NCI-H460 (cell line): ENCODE data around the gene UST. TPM values are rescaled to one million over a fixed set of nuclear protein-coding genes. Genes with fewer than 3 reads are reported as not detected.
"Not testable (repeated sequence)": the region's sequence is repeated elsewhere in the genome, so short reads cannot be mapped to it uniquely, and the experiment has no call there.

Experiments
- DNase-seq: peaks from one replicate; pipeline ENCODE4 v3.0.0-alpha.2; 2016; ENCODE audit warnings: low read depth; ENCODE audit errors: extremely low read depth
- total RNA-seq: library from RNA; depleted of rRNA; stranded (reverse); fragments of >200 nt; shearing (Covaris generic); gene quantifications from 2 replicates; pipeline ENCODE4 v1.2.3, GENCODE V29; 2014

Gene UST
- total RNA-seq, 1 experiment from 2014 or later = 0.12 TPM

DNA sequence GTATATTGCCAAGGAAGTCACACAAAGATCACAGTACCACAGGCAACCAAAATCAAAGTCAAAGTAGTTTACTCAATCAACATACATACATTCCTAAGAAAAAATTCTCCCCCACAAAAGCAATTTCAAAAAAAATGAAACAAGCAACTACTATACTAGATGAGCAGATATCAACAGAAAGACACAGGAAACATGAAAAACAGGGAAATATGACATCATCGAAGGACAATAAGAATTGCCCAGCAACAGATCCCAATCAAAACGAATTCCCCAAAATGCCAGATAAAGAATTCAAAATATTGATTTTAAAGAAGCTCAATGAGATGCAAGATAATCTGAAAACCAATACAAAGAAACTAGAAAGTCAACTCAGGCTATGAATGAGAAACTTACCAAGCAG, 351.0 kb downstream of the UST start:
- DNase-seq = no peak

- DNase-seq = no peak
Measured at GRCh38 chr6:149098700-149099276, 352.0 kb downstream of the UST start.

DNA sequence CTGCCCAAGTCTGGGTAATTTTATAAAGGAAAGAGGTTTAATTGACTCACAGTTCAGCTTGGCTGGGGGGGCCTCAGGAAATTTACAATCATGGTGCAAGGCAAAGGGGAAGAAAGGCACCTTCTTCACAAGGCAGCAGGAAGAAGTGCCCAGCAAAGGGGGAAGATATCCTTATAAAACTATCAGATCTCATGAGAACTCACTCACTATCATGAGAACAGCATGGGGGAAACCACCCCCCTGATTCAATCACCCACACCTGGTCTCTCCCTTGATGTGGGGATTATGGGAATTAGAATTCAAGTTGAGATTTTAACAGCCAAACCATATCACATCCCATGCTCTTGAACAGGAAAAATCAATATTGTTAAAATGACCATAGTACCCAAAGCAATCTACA, 355.5 kb downstream of the UST start:
- no peak for DNase-seq

DNA sequence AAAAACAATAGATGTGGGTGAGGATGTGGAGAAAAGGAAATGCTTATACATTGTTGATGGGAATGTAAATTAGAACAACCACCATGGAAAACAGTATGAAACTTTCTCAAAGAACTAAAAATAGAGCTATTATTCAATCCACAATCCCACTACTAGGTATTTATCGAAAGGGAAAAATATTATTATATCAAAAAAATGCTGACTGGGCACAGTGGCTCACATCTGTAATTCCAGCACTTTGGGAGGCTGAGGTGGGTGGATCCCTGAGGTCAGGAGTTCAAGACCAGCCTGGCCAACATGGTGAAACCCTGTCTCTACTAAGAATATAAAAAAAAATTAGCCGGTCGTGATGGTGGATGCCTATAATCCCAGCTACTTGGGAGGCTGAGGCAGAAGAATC, 357.1 kb downstream of the UST start:
- DNase-seq = not testable (repeated sequence)

- no peak for DNase-seq
Measured at GRCh38 chr6:149107520-149107919, 360.7 kb downstream of the UST start.

GRCh38 chr6:149108038-149108748, 361.4 kb downstream of the UST start:
- no peak for DNase-seq

- DNase-seq = no peak
Measured at GRCh38 chr6:149108749-149109100, 361.9 kb downstream of the UST start.

GRCh38 chr6:149109397-149110070, 362.7 kb downstream of the UST start:
- DNase-seq = no peak

GRCh38 chr6:149111556-149112115, 364.8 kb downstream of the UST start:
- no peak for DNase-seq

DNA sequence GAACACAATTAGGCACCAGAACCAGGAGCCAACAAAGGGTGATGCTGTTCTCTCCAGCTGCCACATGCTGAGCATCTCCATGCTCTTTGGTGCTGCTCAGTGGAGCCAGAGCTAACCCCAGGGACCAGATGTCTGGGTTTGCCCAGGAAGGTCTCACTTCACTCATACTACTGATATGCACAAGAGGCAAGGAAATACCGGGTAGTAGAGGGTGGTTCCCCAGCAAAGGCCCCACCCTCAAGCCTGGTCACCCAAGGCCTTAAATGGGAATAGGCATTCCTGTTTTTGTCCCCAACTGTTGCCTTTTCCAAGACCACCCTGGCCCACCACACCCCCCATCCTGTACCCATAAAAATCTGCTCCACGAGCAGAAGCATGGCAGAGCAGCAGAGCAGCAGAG, 366.1 kb downstream of the UST start:
- no peak for DNase-seq

DNA sequence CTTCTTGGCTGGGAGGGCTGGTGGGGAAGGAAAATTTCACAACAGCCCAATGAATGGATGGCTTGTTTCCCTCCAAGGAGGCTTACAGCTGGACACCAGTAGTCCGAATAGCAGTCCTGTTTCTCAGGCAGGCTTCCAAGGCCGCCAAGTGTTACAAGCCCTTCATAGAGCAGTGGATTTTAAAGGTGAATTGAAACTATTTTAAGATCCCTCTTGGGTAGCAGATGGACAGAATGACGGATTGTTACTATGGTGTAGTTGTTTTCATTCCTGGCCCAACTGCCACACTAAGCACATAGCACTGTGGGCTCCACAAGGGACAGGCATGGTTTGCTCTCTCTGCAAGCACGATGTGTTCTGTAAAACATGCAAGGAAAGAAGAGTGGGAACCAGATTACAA, 367.3 kb downstream of the UST start:
- DNase-seq = no peak

- DNase-seq = no peak
Measured at GRCh38 chr6:149118737-149119653, 372.2 kb downstream of the UST start.

DNA sequence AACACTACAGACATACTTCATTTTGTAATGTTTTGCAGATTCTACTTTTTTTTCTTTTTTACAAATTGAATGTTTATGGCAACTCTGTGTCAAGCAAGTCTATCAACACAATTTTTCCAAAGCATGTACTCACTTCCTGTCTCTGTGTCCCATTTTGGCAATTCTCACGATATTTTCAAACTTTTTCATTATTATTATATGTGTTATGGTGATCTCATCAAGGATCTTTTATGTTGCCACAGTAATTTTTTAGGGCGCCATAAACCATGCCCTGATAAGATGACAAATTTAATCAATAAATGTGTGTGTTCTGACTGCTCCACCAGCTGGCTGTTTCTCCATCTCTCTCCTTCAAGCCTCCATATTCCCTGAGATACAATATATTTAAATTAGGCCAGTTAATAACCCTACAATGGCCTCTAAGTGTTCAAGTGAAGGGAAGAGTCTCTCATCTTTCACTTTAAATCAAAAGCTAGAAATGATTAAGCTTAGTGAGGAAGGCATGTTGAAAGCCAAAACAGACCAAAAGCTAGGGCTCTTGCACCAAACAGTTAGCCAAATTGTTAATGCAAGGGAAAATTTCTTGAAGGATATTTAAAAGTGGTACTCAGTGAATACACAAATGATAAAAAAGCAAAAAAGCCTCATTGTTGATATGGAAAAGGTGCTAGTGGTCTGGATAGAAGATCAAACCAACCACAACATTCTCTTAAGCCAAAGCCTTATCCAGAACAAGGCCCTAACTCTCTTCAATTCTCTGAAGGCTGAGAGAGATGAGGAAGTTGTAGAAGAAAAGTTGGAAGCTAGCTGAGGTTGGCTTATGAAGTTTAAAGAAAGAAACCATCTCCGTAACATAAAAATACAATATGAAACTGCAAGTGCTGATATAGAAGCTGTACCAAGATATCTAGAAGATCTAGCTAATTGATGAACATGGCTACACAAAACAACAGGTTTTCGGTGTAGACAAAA, 376.3 kb downstream of the UST start:
- no peak for DNase-seq

DNA sequence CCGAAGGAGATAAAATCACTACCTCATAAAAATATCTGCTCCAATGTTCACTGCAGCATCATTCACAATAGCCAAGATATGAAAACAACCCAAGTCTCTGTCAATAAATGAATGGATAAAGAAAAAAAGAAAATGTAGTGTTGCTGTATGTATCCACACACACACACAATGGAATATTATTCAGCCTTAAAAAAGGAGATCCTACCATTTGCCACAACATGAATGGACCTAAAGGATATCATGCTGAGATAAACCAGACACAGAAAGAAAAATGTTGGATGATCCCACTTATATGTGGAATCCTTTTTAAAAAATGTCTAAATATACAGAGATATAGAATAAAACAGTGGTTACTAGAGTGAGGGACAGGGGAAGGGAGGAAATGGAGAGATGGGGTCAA, 378.5 kb downstream of the UST start:
- DNase-seq = no peak
